ENCODE results near the gene MKNK2. TPM values are rescaled to one million over a fixed set of nuclear protein-coding genes. Genes with fewer than 3 reads are reported as not detected.
A peak's percentile ranks its signal among the peaks of the same experiment; 100 is the strongest.

MKNK2 gene
- total and polyA plus RNA-seq, 2 donors (not counting 1 experiment from before 2014, with no cell fraction given), result 440 to 777 TPM

DNA sequence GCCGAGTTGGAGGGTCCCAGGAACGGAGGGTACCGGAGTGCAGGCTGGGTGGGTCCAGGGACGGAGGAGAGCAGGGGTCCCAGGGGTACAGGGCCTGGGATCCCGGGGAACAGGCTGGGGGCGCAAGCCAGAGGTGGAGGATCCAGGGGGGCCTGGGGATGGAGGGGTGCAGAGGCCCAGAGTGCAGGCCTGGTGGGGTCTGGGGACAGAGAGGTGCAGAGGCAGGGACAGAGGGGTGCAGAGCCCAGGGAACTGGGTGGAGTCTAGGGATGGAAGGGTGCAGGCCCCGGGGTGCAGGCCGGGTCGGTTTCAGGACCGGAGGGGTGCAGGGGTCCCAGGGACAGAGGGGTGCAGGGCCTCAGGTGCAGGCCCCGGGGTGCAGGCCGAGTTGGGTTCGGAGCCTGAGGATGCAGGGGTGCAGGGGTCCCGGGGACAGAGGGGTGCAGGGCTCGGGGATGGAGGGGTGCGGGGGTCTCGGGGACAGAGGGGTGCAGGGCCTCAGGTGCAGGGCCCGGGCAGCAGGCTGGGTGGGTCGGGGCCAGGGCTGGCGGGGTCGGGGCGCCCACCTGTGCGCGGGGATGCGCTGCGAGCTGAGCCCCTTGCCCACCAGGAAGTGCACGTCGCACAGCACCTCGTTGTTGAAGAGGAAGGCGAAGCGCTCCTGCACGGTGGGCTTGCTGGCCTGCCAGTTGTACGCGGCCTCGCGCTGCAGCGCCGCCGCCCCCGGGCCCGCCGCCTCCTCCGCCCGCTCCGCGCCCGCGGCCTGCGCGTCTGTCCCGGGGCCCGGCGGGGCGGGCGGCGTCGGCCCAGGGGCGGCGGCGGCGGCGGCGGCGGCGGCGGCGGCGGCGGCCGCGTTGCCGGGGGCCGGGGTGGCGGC lies 36.1 kb downstream of the MKNK2 start:
- peaks cover 46% of the 10 kb centered on the region for H3K79me2 ChIP-seq (ENCODE audit: control insufficient read depth, insufficient read depth, low read length)
- no peak for TF ChIP-seq EZH2 (IDR thresholded peaks at IDR 0.05; ENCODE audit: borderline replicate concordance, insufficient read depth, low read depth, low read length, poor library complexity, severe bottlenecking)
- TF ChIP-seq, protein P1, sequence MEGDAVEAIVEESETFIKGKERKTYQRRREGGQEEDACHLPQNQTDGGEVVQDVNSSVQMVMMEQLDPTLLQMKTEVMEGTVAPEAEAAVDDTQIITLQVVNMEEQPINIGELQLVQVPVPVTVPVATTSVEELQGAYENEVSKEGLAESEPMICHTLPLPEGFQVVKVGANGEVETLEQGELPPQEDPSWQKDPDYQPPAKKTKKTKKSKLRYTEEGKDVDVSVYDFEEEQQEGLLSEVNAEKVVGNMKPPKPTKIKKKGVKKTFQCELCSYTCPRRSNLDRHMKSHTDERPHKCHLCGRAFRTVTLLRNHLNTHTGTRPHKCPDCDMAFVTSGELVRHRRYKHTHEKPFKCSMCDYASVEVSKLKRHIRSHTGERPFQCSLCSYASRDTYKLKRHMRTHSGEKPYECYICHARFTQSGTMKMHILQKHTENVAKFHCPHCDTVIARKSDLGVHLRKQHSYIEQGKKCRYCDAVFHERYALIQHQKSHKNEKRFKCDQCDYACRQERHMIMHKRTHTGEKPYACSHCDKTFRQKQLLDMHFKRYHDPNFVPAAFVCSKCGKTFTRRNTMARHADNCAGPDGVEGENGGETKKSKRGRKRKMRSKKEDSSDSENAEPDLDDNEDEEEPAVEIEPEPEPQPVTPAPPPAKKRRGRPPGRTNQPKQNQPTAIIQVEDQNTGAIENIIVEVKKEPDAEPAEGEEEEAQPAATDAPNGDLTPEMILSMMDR (IDR thresholded peaks at IDR 0.05), result no peak
- H3K4me1 ChIP-seq (ENCODE audit: control insufficient read depth in 2 of 2, insufficient read depth in 2 of 2, low read length in 2 of 2), result peaks cover 15 to 24% of the 10 kb centered on the region in 2 donors
- ChIA-PET POLR2A (no interaction called here), CTCF (no interaction called here)
- H3K27ac ChIP-seq (ENCODE audit: low read length in 2 of 2), result no peak overlapping the region
- H4K20me1 ChIP-seq (ENCODE audit: control insufficient read depth, insufficient read depth, low read length, poor library complexity, severe bottlenecking), result peaks cover 27% of the 10 kb centered on the region
- H3K27me3 ChIP-seq (replicated peaks in 1 of 4; ENCODE audit: control extremely low read depth in 1 of 4, control insufficient read depth in 3 of 4, insufficient read depth in 4 of 4, low read length in 3 of 4), result no peaks in the 10 kb centered on the region
- H3K4me3 ChIP-seq (ENCODE audit: control extremely low read depth in 1 of 5, extremely low read depth in 1 of 5, insufficient read depth in 1 of 5, low read depth in 2 of 5, low read length in 4 of 5), result peak overlapping the region in 4 of 5 experiments; percentile 17 to 55 (median 48)
- H3K4me1 Mint-ChIP-seq, result peaks cover 30% of the 10 kb centered on the region
- H3K36me3 ChIP-seq (replicated peaks in 1 of 2; ENCODE audit: control extremely low read depth in 1 of 2, control insufficient read depth in 1 of 2, extremely low read depth in 1 of 2, insufficient read depth in 2 of 2, low read length in 1 of 2), result no peaks in the 10 kb centered on the region
- no peaks in the 10 kb centered on the region for H3K27me3 Mint-ChIP-seq
- ATAC-seq (ENCODE audit: low read depth), result peak; percentile 46
- peak overlapping the region; percentile 65 for H3K27ac Mint-ChIP-seq
- intact Hi-C loops (cut with micrococcal nuclease), result loop anchor here (10.0 kb wide), 1 partner anchor 140 kb away; no protein-coding TSS in a partner anchor
- H3K9ac ChIP-seq (ENCODE audit: low read length), result peak overlapping the region; percentile 54
- peak; percentile 56 for DNase-seq
- WGBS (ENCODE audit: insufficient coverage), result 11% methylated on average over 74 of the region's 74 CpGs
- H3K4me3 Mint-ChIP-seq, result peak overlapping the region; percentile 60
- H3K4me2 ChIP-seq (replicated peaks; ENCODE audit: low read depth, low read length, poor library complexity, severe bottlenecking), result peak overlapping the region; percentile 79
- H3K9me3 ChIP-seq (ENCODE audit: control extremely low read depth in 1 of 3, control insufficient read depth in 2 of 3, insufficient read depth in 1 of 3, low read length in 2 of 3), result peaks cover 0 to 4% (median 0%) of the 10 kb centered on the region in 3 donors
- H3K9me3 Mint-ChIP-seq (ENCODE audit: insufficient read depth), result no peaks in the 10 kb centered on the region
- peak overlapping the region; percentile 54 for H2AFZ ChIP-seq (ENCODE audit: insufficient read depth, low read depth, low read length, poor library complexity, severe bottlenecking)

DNA sequence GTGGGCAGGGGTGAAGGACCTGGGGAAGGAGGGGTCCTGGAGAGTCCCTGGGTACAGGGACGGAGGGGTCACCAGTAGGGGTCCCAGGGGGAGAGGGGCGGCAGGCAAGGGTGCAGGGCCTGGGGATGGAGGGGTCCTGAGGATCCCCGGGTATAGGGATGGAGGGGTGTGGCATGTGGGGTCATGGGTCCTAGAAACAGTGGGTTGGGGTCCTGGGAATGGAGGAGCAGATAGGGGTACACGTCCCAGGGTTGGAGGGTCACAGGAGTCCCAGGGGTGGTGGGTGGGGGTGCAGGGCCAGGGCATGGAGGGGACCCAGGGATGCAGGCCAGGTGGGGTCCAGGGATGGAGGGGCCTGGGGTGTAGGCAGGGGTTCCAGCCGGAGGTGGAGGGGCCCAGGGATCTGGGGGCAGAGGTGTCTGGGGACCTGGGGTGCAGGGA lies 36.9 kb downstream of the MKNK2 start:
- Histone ChIP-seq H2AFZ (ENCODE audit: insufficient read depth, low read depth, low read length, poor library complexity, severe bottlenecking) (no peak overlapping the region), H3K4me2 (replicated peaks; ENCODE audit: low read depth, low read length, poor library complexity, severe bottlenecking) (peak overlapping the region; percentile 79), H3K4me3 (ENCODE audit: control extremely low read depth in 1 of 5, extremely low read depth in 1 of 5, insufficient read depth in 1 of 5, low read depth in 2 of 5, low read length in 4 of 5) (no peak overlapping the region), H3K27ac (ENCODE audit: low read length in 2 of 2) (no peak overlapping the region), H3K9me3 (ENCODE audit: control extremely low read depth in 1 of 3, control insufficient read depth in 2 of 3, insufficient read depth in 1 of 3, low read length in 2 of 3) (peaks cover 0 to 7% (median 0%) of the 10 kb centered on the region in 3 donors), H4K20me1 (ENCODE audit: control insufficient read depth, insufficient read depth, low read length, poor library complexity, severe bottlenecking) (peaks cover 27% of the 10 kb centered on the region), H3K9ac (ENCODE audit: low read length) (no peak overlapping the region), H3K4me1 (ENCODE audit: control insufficient read depth in 2 of 2, insufficient read depth in 2 of 2, low read length in 2 of 2) (peaks cover 10 to 17% of the 10 kb centered on the region in 2 donors), H3K79me2 (ENCODE audit: control insufficient read depth, insufficient read depth, low read length) (peaks cover 38% of the 10 kb centered on the region), H3K27me3 (replicated peaks in 1 of 4; ENCODE audit: control extremely low read depth in 1 of 4, control insufficient read depth in 3 of 4, insufficient read depth in 4 of 4, low read length in 3 of 4) (no peaks in the 10 kb centered on the region), H3K36me3 (replicated peaks in 1 of 2; ENCODE audit: control extremely low read depth in 1 of 2, control insufficient read depth in 1 of 2, extremely low read depth in 1 of 2, insufficient read depth in 2 of 2, low read length in 1 of 2) (no peaks in the 10 kb centered on the region)
- no peak overlapping the region for H3K27ac Mint-ChIP-seq
- peak overlapping the region; percentile 60 for H3K4me3 Mint-ChIP-seq
- ATAC-seq (ENCODE audit: low read depth) (no peak), DNase-seq (no peak)
- ChIA-PET CTCF (no interaction called here), POLR2A (no interaction called here)
- H3K9me3 Mint-ChIP-seq (ENCODE audit: insufficient read depth), result no peaks in the 10 kb centered on the region
- no peaks in the 10 kb centered on the region for H3K27me3 Mint-ChIP-seq
- H3K4me1 Mint-ChIP-seq, result peaks cover 26% of the 10 kb centered on the region
- intact Hi-C loops (cut with micrococcal nuclease), result loop anchor here (10.0 kb wide), 1 partner anchor 139 kb away; no protein-coding TSS in a partner anchor
- 89% methylated on average over 5 of the region's 5 CpGs for WGBS (ENCODE audit: insufficient coverage)
- no peak for TF ChIP-seq EZH2 (IDR thresholded peaks at IDR 0.05; ENCODE audit: borderline replicate concordance, insufficient read depth, low read depth, low read length, poor library complexity, severe bottlenecking)
- TF ChIP-seq, protein P1 (IDR thresholded peaks at IDR 0.05), result no peak

Data from B cell (primary cell).